OCI-LY3 (cell line): ENCODE results near the gene TK2.

Source experiments
- H2AFZ ChIP-seq: fragments of 200-600, 300-600 bp; shearing (Covaris generic); 2 replicates; pipeline ENCODE4 v1.6.0; 2014; ENCODE audit warnings: antibody characterized with exemption, low read depth, low read length
- H3K27ac ChIP-seq: fragments of 200-600, 300-600 bp; sonication (generic); 2 replicates; pipeline ENCODE4 v1.5.1; 2014; ENCODE audit warnings: mild to moderate bottlenecking, low read length, moderate library complexity, mixed read lengths
- H3K27me3 ChIP-seq: fragments of 200-600, 300-600 bp; sonication (generic); 2 replicates; pipeline ENCODE4 v1.6.1; 2014; ENCODE audit warnings: low read depth, low read length, mixed read lengths
- H3K36me3 ChIP-seq: fragments of 200-600, 300-600 bp; sonication (generic); replicated peaks from 2 replicates; pipeline ENCODE3; 2014; ENCODE audit warnings: low read depth, low read length, mixed read lengths
- H3K4me1 ChIP-seq: fragments of 300-600, 200-600 bp; sonication (generic); 2 replicates; pipeline ENCODE4 v1.6.1; 2014; ENCODE audit warnings: low read length, mixed read lengths
- H3K4me2 ChIP-seq: fragments of 200-600, 300-600 bp; sonication (generic); 2 replicates; pipeline ENCODE4 v1.6.1; 2014; ENCODE audit warnings: low read length, mixed read lengths
- H3K4me3 ChIP-seq: fragments of 300-600, 200-600 bp; sonication (generic); 2 replicates; pipeline ENCODE4 v1.5.1; 2014; ENCODE audit warnings: antibody characterized with exemption, mild to moderate bottlenecking, low read length, moderate library complexity
- H3K79me2 ChIP-seq: fragments of 300-600, 200-600 bp; shearing (Covaris generic); 2 replicates; pipeline ENCODE4 v1.6.1; 2014; ENCODE audit warnings: mild to moderate bottlenecking, low read length, mixed read lengths
- H3K9ac ChIP-seq: fragments of 300-600, 200-600 bp; shearing (Covaris generic); 2 replicates; pipeline ENCODE4 v1.6.0; 2014; ENCODE audit warnings: mild to moderate bottlenecking, low read length, moderate library complexity
- H3K9me3 ChIP-seq: fragments of 200-600, 300-600 bp; shearing (Covaris generic); 2 replicates; pipeline ENCODE4 v1.6.1; 2014; ENCODE audit warnings: low read length, mixed read lengths; ENCODE audit not compliant: insufficient read depth
- H4K20me1 ChIP-seq: fragments of 200-600, 300-600 bp; sonication (generic); 2 replicates; pipeline ENCODE4 v1.6.1; 2016; ENCODE audit warnings: low read length, mixed read lengths; ENCODE audit not compliant: insufficient read depth
- CTCF ChIP-seq: fragments of 200-600, 300-600 bp; sonication (generic); IDR thresholded peaks from 2 replicates; pipeline ENCODE4 v1.5.1; 2014; ENCODE audit warnings: antibody characterized with exemption, low read length, low read depth
- EZH2phosphoT487 ChIP-seq: fragments of 200-600 bp; shearing (Covaris generic); IDR thresholded peaks from 2 replicates; pipeline ENCODE4 v1.6.1; 2018; ENCODE audit warnings: antibody characterized with exemption, mixed run types, low read depth

The TK2 gene

GRCh38 chr16:66562986-66563385, 13.1 kb upstream of the TK2 start:
- Histone ChIP-seq H3K4me1 (peaks cover 17% of the 10 kb centered on the region), H4K20me1 (no peaks in the 10 kb centered on the region), H3K27ac (no peak overlapping the region), H2AFZ (no peak overlapping the region), H3K27me3 (no peaks in the 10 kb centered on the region), H3K4me3 (no peak overlapping the region), H3K36me3 (peaks cover 62% of the 10 kb centered on the region), H3K79me2 (no peaks in the 10 kb centered on the region), H3K9me3 (no peaks in the 10 kb centered on the region), H3K9ac (no peak overlapping the region), H3K4me2 (no peak overlapping the region)
- TF ChIP-seq EZH2phosphoT487: no peak
- no peak for TF ChIP-seq CTCF

- Histone ChIP-seq H3K27me3 (no peaks in the 10 kb centered on the region), H3K9me3 (no peaks in the 10 kb centered on the region), H3K79me2 (no peaks in the 10 kb centered on the region), H3K9ac (no peak overlapping the region), H2AFZ (no peak overlapping the region), H3K36me3 (peaks cover 65% of the 10 kb centered on the region), H3K4me2 (no peak overlapping the region), H3K27ac (no peak overlapping the region), H3K4me1 (peaks cover 17% of the 10 kb centered on the region), H3K4me3 (no peak overlapping the region), H4K20me1 (no peaks in the 10 kb centered on the region)
- TF ChIP-seq EZH2phosphoT487 (no peak), CTCF (peak; percentile 42)
Measured at GRCh38 chr16:66562409-66562808, 12.5 kb upstream of the TK2 start.

GRCh38 chr16:66561381-66562080, 11.6 kb upstream of the TK2 start:
- no peak overlapping the region for H3K4me3 ChIP-seq

GRCh38 chr16:66560107-66560506, 10.2 kb upstream of the TK2 start:
- no peak overlapping the region for H3K4me3 ChIP-seq
- H3K9me3 ChIP-seq: no peaks in the 10 kb centered on the region
- no peak overlapping the region for H2AFZ ChIP-seq
- no peak overlapping the region for H3K27ac ChIP-seq
- TF ChIP-seq EZH2phosphoT487: no peak
- no peak for TF ChIP-seq CTCF
- H3K4me2 ChIP-seq: no peak overlapping the region
- peaks cover 17% of the 10 kb centered on the region for H3K4me1 ChIP-seq
- H3K9ac ChIP-seq: no peak overlapping the region
- peaks cover 52% of the 10 kb centered on the region for H3K36me3 ChIP-seq
- H3K27me3 ChIP-seq: no peaks in the 10 kb centered on the region
- no peaks in the 10 kb centered on the region for H3K79me2 ChIP-seq
- no peaks in the 10 kb centered on the region for H4K20me1 ChIP-seq

More at GRCh38 chr16:66561381-66562080, 11.6 kb upstream of the TK2 start:
- H3K36me3 ChIP-seq: peaks cover 61% of the 10 kb centered on the region
- H3K79me2 ChIP-seq: no peaks in the 10 kb centered on the region
- H3K27ac ChIP-seq: no peak overlapping the region
- no peak overlapping the region for H3K4me2 ChIP-seq
- peaks cover 17% of the 10 kb centered on the region for H3K4me1 ChIP-seq
- H3K9me3 ChIP-seq: no peaks in the 10 kb centered on the region
- TF ChIP-seq EZH2phosphoT487 (no peak), CTCF (no peak)
- H3K9ac ChIP-seq: no peak overlapping the region
- H2AFZ ChIP-seq: no peak overlapping the region
- no peaks in the 10 kb centered on the region for H4K20me1 ChIP-seq
- H3K27me3 ChIP-seq: no peaks in the 10 kb centered on the region
